NCI-H82 (cell line): ENCODE data around the gene GSTCD.
A peak's percentile ranks its signal among the peaks of the same experiment; 100 is the strongest.

Experiments used
- DNase-seq: peaks from one replicate; lab custom pipeline; 2025; lab: John Stamatoyannopoulos, UW

Gene GSTCD

GRCh38 chr4:105887508-105887907, 178.9 kb downstream of the GSTCD start:
- DNase-seq, result no peak

- DNase-seq, result peak; percentile 50
Observed at GRCh38 chr4:105894660-105895582, 186.3 kb downstream of the GSTCD start, which contains the start of gene NPNT. Gene NPNT, plus strand, starts transcription at chr4:105895471. Its CDS starts 182 bp downstream, at chr4:105895653.

GRCh38 chr4:105895583-105896460, 187.2 kb downstream of the GSTCD start:
- peak; percentile 30 for DNase-seq

GRCh38 chr4:105896461-105896942, 187.9 kb downstream of the GSTCD start:
- no peak for DNase-seq
